Measurements from ENCODE around the gene PHF2.

The PHF2 gene

DNA sequence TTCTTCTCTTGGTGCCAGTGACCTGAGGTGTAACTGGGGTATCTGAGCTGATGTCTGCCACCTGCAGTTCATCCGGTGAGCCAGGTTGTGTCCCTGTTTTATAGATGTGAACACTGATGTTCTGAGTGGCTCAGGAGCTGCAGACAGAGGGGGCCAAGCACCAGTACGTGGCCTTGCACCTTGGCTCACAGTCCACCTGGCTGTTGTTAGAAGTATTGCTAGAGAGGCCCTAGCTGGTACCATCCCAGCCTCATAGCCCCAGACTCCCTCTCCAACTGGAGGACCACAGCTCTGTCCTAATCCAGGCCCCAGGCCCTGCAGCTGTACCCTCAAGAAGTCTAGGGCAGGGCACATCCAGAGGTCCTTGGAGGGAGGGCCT is 16.2 kb downstream of the PHF2 start:
- H3K4me3 ChIP-seq (ENCODE audit: low read depth, low read length), result no peak overlapping the region
- peak; percentile 51 for DNase-seq
- TF ChIP-seq, protein P1, sequence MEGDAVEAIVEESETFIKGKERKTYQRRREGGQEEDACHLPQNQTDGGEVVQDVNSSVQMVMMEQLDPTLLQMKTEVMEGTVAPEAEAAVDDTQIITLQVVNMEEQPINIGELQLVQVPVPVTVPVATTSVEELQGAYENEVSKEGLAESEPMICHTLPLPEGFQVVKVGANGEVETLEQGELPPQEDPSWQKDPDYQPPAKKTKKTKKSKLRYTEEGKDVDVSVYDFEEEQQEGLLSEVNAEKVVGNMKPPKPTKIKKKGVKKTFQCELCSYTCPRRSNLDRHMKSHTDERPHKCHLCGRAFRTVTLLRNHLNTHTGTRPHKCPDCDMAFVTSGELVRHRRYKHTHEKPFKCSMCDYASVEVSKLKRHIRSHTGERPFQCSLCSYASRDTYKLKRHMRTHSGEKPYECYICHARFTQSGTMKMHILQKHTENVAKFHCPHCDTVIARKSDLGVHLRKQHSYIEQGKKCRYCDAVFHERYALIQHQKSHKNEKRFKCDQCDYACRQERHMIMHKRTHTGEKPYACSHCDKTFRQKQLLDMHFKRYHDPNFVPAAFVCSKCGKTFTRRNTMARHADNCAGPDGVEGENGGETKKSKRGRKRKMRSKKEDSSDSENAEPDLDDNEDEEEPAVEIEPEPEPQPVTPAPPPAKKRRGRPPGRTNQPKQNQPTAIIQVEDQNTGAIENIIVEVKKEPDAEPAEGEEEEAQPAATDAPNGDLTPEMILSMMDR (IDR thresholded peaks at IDR 0.05; ENCODE audit: low read depth, low read length), result peak; percentile 61
- H3K36me3 ChIP-seq, result no peaks in the 10 kb centered on the region; the same call in 1 of the 2 replicates
- H3K9me3 ChIP-seq (ENCODE audit: severe bottlenecking), result no peaks in the 10 kb centered on the region
- H3K27ac ChIP-seq, result no peak overlapping the region
- H3K27me3 ChIP-seq (ENCODE audit: insufficient read depth, low read depth, severe bottlenecking), result no peaks in the 10 kb centered on the region

DNA sequence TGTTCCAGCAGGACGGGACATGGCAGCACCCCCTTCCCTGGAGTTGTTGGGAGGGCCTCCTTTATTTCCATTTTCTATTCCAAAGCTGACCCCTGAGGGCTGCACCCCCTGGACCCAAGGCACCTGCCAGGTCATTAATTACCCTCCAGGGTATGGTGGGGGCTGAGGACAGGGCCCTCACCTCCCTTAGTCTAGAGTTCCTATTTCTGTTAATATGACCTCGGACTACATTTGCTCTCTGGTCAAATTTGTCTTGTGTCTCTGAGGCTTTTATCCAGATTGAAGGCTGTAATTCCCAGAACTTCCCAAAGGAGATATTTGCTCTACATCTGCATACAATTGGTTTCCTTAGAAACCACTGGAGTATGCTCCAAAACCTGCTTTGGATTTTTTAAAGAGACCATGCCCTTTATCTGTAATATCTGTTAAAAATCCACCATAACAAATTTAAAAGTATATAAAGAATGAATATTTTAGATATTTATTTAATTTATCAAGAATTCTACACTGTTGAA is 16.8 kb downstream of the PHF2 start:
- H3K9me3 ChIP-seq (ENCODE audit: severe bottlenecking), result no peaks in the 10 kb centered on the region
- H3K4me3 ChIP-seq (ENCODE audit: low read depth, low read length), result no peak overlapping the region
- no peaks in the 10 kb centered on the region; the same call in 1 of the 2 replicates for H3K36me3 ChIP-seq
- no peak overlapping the region for H3K27ac ChIP-seq
- H3K27me3 ChIP-seq (ENCODE audit: insufficient read depth, low read depth, severe bottlenecking), result no peaks in the 10 kb centered on the region
- TF ChIP-seq, protein P1 (IDR thresholded peaks at IDR 0.05; ENCODE audit: low read depth, low read length), result no peak
- no peak for DNase-seq

DNA sequence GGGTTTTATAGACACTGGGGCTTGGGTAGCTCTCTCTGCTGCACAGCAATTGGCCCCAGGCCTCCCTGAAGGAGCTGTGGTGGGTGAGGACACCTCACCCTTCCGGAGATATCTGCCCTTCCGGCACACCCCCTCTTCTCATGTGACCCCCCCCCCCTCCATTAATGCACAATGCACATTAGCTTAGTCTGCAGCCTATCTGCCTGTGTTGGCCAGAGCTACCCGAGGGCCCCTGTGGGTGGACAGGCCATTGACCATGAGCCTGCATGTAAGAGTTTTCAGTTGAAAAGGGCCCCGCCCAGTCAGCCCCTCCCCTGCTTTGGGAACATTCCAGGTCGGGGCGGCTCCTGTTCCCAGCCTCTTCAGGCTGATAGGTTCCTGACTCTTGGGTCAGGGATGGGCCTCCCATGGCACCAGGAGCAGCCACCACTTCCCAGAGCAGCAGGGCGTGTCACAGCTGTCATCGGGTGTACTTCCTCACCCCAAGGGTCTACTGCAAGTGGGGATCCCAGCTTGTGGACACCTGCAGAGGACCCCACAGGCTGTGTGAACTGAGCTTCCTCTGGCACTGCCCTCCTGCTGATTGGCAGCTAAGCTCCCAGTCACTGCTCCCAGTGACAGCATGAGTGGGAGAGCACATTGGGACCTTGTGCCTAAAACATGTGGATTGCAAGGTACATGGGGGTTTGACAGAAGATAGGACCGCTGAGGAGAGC is 17.8 kb downstream of the PHF2 start:
- Histone ChIP-seq H3K27me3 (ENCODE audit: insufficient read depth, low read depth, severe bottlenecking) (no peaks in the 10 kb centered on the region), H3K4me3 (ENCODE audit: low read depth, low read length) (no peak overlapping the region), H3K9me3 (ENCODE audit: severe bottlenecking) (no peaks in the 10 kb centered on the region), H3K36me3 (no peaks in the 10 kb centered on the region; the same call in 1 of the 2 replicates), H3K27ac (no peak overlapping the region)
- no peak for DNase-seq
- TF ChIP-seq, protein P1 (IDR thresholded peaks at IDR 0.05; ENCODE audit: low read depth, low read length), result no peak

DNA sequence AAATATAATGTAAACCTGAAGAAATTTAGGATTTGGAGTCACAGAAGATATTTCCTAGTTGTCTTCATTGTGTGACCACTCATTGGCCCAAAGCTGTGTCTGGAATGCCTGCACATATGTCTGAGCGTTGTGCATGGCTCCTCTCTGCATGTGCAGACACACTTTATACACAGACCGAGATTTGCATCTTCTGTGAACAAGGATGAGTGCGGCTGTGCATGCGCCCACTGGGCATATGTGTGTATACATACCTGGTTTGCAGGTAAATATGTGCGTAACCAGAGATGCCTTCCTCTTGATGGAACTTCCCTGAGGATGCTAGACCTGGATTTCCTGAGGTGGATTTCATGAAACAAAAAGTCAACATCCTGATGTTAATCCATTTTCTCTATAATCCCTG is 19.1 kb downstream of the PHF2 start:
- Histone ChIP-seq H3K36me3 (no peaks in the 10 kb centered on the region; the same call in 1 of the 2 replicates), H3K9me3 (ENCODE audit: severe bottlenecking) (no peaks in the 10 kb centered on the region), H3K27ac (no peak overlapping the region), H3K4me3 (ENCODE audit: low read depth, low read length) (no peak overlapping the region), H3K27me3 (ENCODE audit: insufficient read depth, low read depth, severe bottlenecking) (no peaks in the 10 kb centered on the region)
- no peak for DNase-seq
- TF ChIP-seq, protein P1 (IDR thresholded peaks at IDR 0.05; ENCODE audit: low read depth, low read length), result no peak

DNA sequence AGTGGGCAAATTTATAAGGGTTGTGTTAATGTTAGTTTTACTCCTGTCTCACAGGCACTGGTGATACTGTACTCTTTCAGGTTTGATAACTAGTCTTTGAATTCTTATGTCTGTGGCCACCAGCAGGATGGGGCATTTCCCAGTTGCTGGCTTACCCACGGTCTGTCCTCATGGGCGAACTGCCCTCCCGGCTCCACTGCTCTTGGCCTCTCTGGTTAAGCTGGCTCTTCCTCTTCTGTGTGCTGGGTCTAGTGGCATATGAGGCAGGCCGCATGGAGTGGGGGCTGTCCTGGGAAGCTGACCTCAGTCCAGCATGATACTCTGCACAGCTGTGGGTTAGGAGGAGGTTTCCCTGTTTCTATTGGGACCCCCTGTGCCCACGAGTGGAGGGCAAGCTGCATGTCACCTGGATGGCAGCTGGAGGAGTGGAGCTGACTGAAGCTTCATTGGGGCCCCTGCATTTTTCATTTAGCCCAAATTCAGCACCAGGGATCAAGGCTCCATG is 19.5 kb downstream of the PHF2 start:
- Histone ChIP-seq H3K9me3 (ENCODE audit: severe bottlenecking) (no peaks in the 10 kb centered on the region), H3K27me3 (ENCODE audit: insufficient read depth, low read depth, severe bottlenecking) (no peaks in the 10 kb centered on the region), H3K4me3 (ENCODE audit: low read depth, low read length) (no peak overlapping the region), H3K36me3 (no peaks in the 10 kb centered on the region; the same call in 1 of the 2 replicates), H3K27ac (no peak overlapping the region)
- DNase-seq, result no peak
- TF ChIP-seq, protein P1 (IDR thresholded peaks at IDR 0.05; ENCODE audit: low read depth, low read length), result no peak

Data from WERI-Rb-1 (cell line).